GM19099 (cell line): ENCODE results near the gene DNASE1L2.

ENCODE experiments used
- POLR2A ChIP-seq: IDR thresholded peaks from 3 replicates; pipeline ENCODE4 v1.6.1; 2011; ENCODE audit warnings: low read depth; ENCODE audit not compliant: insufficient read length; ENCODE audit errors: extremely low read depth

Gene DNASE1L2

GRCh38 chr16:2198283-2198682, 38.0 kb upstream of the DNASE1L2 start:
- no peak for TF ChIP-seq POLR2A

GRCh38 chr16:2199095-2199494, 37.1 kb upstream of the DNASE1L2 start:
- TF ChIP-seq POLR2A: no peak

GRCh38 chr16:2199621-2200139, 36.6 kb upstream of the DNASE1L2 start:
- no peak for TF ChIP-seq POLR2A

GRCh38 chr16:2200313-2200712, 35.9 kb upstream of the DNASE1L2 start:
- no peak for TF ChIP-seq POLR2A

- TF ChIP-seq POLR2A: no peak
Measured at GRCh38 chr16:2204416-2205103, 31.7 kb upstream of the DNASE1L2 start.

- peak; percentile 97 for TF ChIP-seq POLR2A
Measured at GRCh38 chr16:2205104-2205966, 30.9 kb upstream of the DNASE1L2 start, which contains the start of gene MLST8. MLST8 (plus strand) TSS chr16:2205454; CDS start chr16:2206086, 632 bp downstream.

- TF ChIP-seq POLR2A: no peak
Measured at GRCh38 chr16:2205967-2206313, 30.3 kb upstream of the DNASE1L2 start.

GRCh38 chr16:2206420-2206779, 29.8 kb upstream of the DNASE1L2 start:
- TF ChIP-seq POLR2A: no peak

GRCh38 chr16:2206780-2207433, 29.3 kb upstream of the DNASE1L2 start:
- no peak for TF ChIP-seq POLR2A

- TF ChIP-seq POLR2A: no peak
Measured at GRCh38 chr16:2207872-2208271, 28.4 kb upstream of the DNASE1L2 start.

GRCh38 chr16:2208308-2208707, 27.9 kb upstream of the DNASE1L2 start:
- TF ChIP-seq POLR2A: no peak

GRCh38 chr16:2208772-2209171, 27.5 kb upstream of the DNASE1L2 start:
- no peak for TF ChIP-seq POLR2A

- no peak for TF ChIP-seq POLR2A
Measured at GRCh38 chr16:2209258-2210008, 26.8 kb upstream of the DNASE1L2 start.

GRCh38 chr16:2210009-2210332, 26.3 kb upstream of the DNASE1L2 start:
- TF ChIP-seq POLR2A: no peak

- TF ChIP-seq POLR2A: no peak
Measured at GRCh38 chr16:2210386-2211365, 25.6 kb upstream of the DNASE1L2 start, which contains the start of gene BRICD5. BRICD5 (minus strand) TSS chr16:2210863; CDS start chr16:2210833, 30 bp downstream.
